Spleen (tissue), 7 donors: ENCODE results near the gene TXNRD2.

Experiments
- CTCF ChIP-seq, 11 experiments: fragments of 200-600 bp in 7 of 11; fragments of 450-650 bp in 4 of 11; sonication (generic) in 4 of 11; IDR thresholded peaks in 8 of 11; conservative IDR thresholded peaks in 3 of 11; 1 replicate in 7 of 11; 2 replicates in 4 of 11; pipeline versions ENCODE4 v1.4.0 to v1.8.0; 2016 to 2021; ENCODE audit warnings: antibody characterized with exemption in 11 of 11, inconsistent platforms in 4 of 11, mild to moderate bottlenecking in 1 of 11
- POLR2AphosphoS5 ChIP-seq, 3 donors: sonication (generic); formaldehyde crosslinking; IDR thresholded peaks; one replicate each; pipeline ENCODE4 v1.5.1; 2017; ENCODE audit warnings: antibody characterized with exemption in 3 of 3
- donor health status: DM: no; HTN: no; CAD: no; lungs with moderate emphysema.
- donor health status: DM: no; HTN: no; CAD: no.
- donor health status: DM: no; HTN: no; CAD: no.

- TF ChIP-seq CTCF (IDR thresholded peaks at IDR 0.05 in 8 of 11, conservative IDR thresholded peaks at IDR 0.05 in 3 of 11) (no peak), POLR2AphosphoS5 (IDR thresholded peaks at IDR 0.05) (no peak)
These were observed 42.1 kb upstream of the TXNRD2 start for GRCh38 chr22:19983741-19984140.
